GM18909 (cell line): ENCODE data around the gene KRTAP9-6.

Experiments used
- ATAC-seq: cut with Tn5 transposase; IDR thresholded peaks from one replicate; pipeline ENCODE4 v1.9.1; 2021; ENCODE audit warnings: mild to moderate bottlenecking; ENCODE audit not compliant: unreplicated experiment, poor library complexity

KRTAP9-6 gene

DNA sequence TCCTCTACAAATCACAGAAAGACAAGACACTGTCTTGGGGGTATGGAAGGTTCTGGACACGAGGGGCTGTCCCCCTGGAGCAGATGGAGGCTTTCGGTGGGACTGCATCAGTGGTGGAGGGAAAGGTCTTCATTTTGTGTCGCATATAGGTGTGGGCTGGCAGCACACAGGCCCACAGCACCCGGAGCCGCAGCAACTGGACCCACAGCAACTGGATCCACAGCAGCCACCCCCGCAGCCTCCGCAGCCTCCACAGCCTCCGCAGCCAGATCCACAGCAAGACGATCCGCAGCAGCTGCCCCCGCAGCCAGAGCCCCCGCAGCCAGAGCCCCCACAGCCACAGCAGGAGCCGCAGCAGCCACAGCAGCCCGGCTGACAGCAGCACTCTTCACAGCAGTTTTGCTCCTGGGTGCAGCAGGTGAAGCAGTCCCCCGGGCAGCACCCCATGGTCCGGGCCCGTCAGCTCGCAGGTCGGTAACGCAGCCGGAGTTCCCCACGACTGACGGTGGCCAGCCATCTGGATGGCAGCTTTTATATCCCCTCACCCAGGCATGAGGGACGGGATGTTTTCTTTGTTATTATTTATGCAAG, 50.1 kb downstream of the KRTAP9-6 start, which contains the start of gene KRTAP17-1:
TSS of gene KRTAP17-1 (minus strand) at position 507 of the 591 bp plus-strand sequence. CDS start at position 447, 60 bp downstream.
- ATAC-seq: no peak
